Myocyte (in vitro differentiated cells): Measurements from ENCODE around the gene NEB. TPM values are rescaled to one million over a fixed set of nuclear protein-coding genes. Genes with fewer than 3 reads are reported as not detected.

Experiments used
- DNase-seq: peaks from one replicate; pipeline ENCODE4 v3.0.0-alpha.2; 2012; ENCODE audit warnings: low read depth
- polyA plus RNA-seq: library from polyadenylated mRNA; unstranded; fragments of >200 nt; gene quantifications from one replicate; pipeline ENCODE4 v1.2.1, GENCODE V29; 2012; ENCODE audit warnings: missing spikeins
- total RNA-seq: library from RNA; depleted of rRNA; stranded (reverse); fragments of >200 nt; gene quantifications from 2 replicates; pipeline ENCODE4 v1.2.3, GENCODE V29; 2014

The NEB gene
- total RNA-seq = 1,133 and 1,145 TPM in 2 replicates
- polyA plus RNA-seq = 101 TPM

GRCh38 chr2:151733771-151734672 lies at the start of gene NEB:
Gene NEB, minus strand, starts transcription at chr2:151734476. Its CDS starts 1,320 bp downstream, at chr2:151733156.
- peak; percentile 97 for DNase-seq

DNA sequence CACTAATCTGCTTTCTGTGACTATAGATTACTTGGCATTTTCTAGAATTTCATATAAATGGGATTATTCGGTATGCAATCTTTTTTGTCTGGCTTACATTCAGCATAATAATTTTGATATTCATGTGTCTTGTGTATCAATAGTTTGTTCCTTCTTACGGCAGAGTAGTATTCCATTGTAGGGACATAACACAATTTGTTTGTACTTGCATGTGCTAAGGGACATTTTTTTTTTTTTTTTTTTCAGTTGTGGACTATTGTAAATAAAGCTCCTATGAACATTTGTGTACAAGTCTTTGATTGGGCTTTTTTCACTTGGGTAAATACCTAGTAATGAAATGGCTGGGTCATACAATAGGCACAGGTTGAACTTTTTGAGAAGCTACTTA lies 48.9 kb upstream of the NEB start:
- DNase-seq = no peak

DNA sequence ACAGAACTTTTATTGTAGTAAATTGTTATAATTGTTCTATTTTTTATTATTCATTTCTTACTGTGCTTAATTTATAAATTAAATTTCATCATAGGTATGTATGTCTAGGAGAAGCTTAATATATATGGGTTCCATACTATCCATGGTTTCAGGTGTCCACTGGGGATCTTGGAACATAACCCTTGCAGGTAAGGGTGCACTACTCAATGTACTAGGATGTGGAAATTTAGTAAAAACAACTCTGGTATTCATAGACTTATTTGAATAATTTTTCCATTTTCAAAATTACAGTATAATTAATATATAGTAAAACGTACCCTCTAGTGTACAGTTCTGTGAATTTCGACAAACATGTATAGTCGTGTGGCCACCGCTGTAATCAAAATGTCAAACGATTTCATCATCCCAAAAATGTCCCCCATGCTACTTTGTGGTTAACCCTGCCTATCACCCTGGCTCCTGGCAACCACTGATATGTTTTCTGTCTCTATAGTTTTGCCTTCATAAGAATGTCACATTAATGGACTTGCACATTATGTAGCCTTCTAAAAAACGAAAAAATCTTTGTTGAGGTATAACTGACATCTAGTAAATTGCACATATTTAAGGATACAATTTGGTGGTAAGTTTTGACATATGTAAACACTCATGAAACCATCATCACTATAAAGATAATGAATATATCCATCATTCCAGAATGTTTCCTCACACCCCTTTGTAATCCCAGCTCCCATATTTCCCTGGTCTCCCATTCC lies 48.3 kb upstream of the NEB start:
- no peak for DNase-seq

- DNase-seq = no peak
Measured at GRCh38 chr2:151781642-151782041, 47.4 kb upstream of the NEB start.

GRCh38 chr2:151780938-151781337 lies 46.7 kb upstream of the NEB start:
- DNase-seq = no peak

DNA sequence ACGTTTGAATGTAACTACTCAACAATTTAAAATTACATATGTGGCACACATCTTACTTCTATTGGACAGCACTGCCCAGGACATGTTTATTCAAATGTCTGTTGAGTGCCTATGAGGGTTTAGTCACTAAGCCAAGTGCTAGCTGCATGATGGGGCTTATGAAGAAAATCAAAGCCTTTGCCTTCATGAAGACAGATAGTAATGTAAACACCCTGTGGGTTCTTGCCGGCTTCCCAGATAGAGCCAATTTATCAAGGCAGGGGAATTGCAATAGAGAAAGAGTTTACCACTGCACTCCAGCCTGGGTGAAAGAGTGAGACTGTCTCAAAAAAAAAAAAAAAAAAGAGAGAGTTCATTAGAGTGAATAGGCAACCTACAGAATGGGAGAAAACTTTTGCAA lies 43.7 kb upstream of the NEB start:
- DNase-seq = no peak

DNA sequence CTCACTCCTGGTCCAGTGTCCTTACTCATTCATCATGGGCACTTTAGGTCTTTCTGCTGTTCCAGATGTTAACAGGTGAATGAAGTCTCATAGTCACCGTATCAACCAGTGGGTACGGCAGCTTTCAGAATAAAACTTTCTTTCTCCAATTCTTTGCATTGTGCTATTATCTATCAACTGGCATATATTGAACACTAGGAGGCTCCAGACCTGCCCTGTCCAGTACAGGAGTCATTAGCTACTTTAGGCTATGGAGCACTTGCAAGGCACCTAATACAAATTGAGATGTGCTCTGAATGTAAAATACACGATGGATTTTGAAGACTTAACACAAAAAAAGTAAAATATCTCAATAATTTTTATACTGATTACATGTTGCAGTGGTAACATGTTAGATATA lies 43.2 kb upstream of the NEB start:
- DNase-seq = no peak

DNA sequence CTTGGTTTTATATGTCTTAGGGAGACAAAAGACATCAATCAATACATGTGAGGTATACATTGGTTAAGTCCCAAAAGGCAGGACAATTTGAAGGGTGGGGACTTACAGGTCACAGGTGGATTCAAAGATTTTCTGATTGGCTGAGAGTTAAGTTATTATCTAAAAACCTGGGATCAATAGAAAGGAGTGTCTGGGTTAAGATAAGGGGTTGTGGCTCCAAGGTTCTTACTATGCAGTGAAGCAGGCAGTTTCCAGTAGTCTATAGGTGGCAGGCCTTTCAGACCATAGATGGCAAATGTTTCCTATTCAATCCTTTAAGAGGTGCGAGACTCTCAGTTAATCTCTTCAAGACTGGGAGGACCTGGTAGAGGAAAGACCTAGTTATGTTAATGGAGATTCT lies 42.1 kb upstream of the NEB start:
- no peak for DNase-seq

DNA sequence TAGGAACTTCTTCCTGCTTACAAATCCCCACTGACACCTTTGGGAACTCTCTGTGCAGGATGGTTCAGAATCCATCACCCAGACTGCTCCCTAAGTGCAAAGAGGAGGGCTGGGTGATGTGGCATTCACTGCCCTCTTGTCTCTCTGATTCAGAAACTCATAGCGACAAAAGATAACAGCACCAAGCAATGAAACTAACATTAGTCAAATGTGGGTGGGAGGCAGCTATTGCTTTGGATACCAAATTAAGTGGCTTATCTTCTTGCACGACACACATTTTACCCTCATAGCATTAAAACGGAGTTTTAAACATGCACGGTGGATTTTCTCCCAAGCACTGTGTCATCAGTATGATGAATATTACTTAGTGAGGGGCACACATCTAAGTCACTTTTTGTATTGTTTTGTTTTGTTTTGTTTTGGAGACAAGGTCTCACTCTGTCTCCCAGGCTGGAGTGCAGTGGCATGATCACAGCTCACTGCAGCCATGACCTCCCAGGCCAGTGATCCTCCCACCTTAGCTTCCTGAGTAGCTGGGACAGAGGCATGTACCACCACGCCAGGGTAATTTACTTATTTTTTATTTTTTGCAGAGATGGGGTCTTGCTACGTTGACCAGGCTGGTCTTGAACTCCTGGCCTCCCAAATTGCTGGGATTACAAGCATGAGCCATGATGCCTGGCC lies 40.9 kb upstream of the NEB start:
- no peak for DNase-seq

- peak; percentile 77 for DNase-seq
Measured at GRCh38 chr2:151774506-151774905, 40.2 kb upstream of the NEB start.

GRCh38 chr2:151771599-151772358 lies 37.5 kb upstream of the NEB start:
- peak; percentile 98 for DNase-seq

DNA sequence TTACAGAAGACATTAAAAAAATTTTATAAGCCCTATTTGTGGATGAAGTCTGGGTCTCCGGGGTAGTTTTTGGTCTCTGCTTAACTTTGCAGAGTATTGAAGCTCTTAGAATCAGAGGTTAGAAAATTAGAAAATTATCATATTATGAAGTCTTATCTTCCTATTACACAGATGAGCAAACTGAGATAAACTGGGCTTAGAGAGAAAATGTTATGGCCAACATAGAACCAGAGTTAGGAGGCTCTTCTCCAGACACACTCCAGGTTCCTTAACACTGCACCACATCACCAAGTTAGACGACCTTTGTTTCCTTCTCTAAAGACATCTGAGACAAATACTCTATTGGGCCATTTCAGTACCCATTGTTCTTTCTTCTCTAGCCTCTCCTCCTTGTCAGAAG lies 36.7 kb upstream of the NEB start:
- no peak for DNase-seq

- no peak for DNase-seq
Measured at GRCh38 chr2:151769606-151770005, 35.3 kb upstream of the NEB start.

DNA sequence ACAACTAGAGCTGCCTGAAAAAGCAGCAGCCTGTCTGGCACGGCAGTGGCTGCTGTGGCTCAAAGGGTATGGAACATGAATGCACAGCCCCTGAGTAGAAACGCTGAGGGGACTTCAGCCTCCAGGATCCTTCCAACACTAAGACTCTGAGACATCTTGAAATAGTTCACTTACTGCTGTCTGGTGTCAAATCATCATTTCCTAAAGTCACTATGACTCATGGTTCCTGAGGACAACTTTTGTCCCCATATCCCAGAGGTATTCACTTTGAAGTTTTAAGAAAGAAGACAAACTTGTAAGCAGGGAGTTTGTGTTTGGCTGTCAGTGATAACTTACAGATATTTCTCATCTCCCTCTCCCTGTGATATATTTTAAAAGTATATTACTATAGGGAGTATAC lies 33.3 kb upstream of the NEB start:
- DNase-seq = no peak

- no peak for DNase-seq
Measured at GRCh38 chr2:151766437-151767153, 32.3 kb upstream of the NEB start.

- DNase-seq = no peak
Measured at GRCh38 chr2:151765760-151766410, 31.6 kb upstream of the NEB start.

GRCh38 chr2:151762694-151763093 lies 28.4 kb upstream of the NEB start:
- DNase-seq = peak; percentile 84

DNA sequence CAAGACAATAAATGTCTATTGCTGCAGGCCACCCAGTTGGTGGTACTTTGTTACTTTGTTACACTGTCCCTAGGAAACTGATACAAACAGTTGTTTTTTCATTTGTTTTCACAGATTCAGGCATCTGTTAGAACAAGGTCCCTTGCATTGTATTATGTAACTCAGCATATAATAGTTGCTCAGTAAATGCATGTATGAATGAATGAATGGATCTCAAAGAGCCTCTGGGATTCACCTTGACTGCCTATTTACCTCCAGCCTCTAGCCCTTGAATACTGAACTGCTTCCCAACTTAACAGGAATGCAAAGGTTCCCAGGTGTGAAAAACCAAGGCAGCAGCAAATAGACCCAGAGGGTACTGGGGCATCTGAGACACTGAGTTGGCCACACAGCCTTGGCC lies 27.4 kb upstream of the NEB start:
- no peak for DNase-seq

GRCh38 chr2:151761193-151761592 lies 26.9 kb upstream of the NEB start:
- no peak for DNase-seq

DNA sequence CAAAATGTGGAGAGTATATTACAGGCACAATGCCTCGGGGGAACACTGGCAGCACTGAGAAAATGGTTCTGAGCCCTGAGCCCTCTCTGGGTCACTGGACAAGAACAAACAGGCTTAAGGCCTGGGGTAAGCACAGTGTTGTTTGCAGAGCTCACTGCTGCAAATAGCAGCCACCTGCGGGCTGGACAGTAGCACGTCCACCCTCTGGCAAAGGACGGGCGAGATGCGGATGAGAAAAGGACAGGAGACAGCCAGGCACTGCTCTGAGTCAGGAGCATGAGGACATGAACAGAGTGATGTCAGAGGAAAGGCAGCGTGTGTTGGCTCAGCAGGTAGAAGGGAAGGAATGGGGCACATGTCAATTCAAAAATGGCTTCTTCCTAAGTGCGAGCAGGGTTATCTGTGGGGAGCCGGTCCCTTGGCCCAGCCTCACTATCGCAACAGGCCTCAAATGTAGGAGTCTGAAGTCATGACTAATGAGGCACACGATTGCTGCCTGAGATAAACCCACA lies 25.9 kb upstream of the NEB start:
- peak; percentile 47 for DNase-seq
